Fibroblast of upper back skin (primary cell): ENCODE measurements around the gene EFNA2.

ENCODE experiments used
- DNase-seq: peaks from one replicate; pipeline ENCODE4 v3.0.0-alpha.2; 2013

Gene EFNA2

DNA sequence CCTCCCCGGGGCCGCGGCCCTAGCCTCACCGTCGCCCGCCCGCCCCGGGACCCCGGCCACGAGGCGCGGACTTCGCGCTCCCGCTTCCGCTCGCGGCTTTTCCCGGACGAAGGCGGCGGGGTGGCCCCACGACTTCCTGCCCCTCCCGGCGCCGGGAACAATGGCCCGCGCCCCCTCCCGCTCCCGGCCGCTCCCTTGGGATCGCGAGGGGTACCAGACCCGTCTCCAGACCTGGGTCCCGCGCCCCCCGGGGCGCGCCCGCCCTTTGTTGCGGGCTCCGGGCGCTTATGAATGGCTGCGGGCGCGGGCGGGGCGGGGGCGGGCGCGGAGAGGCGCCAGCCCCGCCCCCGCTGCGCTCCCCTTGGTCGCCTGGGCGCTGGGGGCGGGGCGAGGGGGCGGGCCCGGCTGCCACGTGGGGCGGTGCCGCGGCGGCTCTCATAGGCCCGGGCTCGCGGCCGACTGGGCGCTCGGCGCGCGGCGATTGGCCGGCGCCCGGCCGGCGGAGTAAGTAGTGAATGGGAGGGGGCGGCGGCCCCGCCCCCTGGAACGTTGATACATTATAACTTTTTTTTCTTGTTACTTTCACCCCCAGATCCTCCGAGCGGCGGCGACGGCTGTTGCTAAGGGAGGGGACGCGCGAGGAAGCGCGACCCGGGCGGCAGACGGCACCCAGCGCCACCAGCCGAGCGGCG is 36.2 kb upstream of the EFNA2 start:
- peak; percentile 96 for DNase-seq

DNA sequence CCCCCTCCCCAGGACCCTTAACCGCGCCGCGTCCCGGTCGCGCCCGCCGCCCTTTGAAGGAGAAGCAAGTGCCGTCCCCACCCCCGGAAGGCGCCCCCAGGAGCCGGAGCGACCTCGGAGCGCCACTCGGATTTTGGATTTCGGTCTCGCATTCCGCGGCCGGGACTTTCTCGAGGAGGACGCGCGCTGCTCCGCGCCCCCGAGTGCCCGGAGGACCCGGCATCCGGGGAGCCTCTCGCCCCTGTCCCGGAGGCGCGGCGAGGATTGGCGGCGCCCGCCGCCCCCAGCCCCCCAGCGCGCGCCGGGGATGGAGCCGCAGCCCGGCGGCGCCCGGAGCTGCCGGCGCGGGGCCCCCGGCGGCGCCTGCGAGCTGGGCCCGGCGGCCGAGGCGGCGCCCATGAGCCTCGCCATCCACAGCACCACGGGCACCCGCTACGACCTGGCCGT is 35.7 kb upstream of the EFNA2 start:
- DNase-seq, result no peak

DNA sequence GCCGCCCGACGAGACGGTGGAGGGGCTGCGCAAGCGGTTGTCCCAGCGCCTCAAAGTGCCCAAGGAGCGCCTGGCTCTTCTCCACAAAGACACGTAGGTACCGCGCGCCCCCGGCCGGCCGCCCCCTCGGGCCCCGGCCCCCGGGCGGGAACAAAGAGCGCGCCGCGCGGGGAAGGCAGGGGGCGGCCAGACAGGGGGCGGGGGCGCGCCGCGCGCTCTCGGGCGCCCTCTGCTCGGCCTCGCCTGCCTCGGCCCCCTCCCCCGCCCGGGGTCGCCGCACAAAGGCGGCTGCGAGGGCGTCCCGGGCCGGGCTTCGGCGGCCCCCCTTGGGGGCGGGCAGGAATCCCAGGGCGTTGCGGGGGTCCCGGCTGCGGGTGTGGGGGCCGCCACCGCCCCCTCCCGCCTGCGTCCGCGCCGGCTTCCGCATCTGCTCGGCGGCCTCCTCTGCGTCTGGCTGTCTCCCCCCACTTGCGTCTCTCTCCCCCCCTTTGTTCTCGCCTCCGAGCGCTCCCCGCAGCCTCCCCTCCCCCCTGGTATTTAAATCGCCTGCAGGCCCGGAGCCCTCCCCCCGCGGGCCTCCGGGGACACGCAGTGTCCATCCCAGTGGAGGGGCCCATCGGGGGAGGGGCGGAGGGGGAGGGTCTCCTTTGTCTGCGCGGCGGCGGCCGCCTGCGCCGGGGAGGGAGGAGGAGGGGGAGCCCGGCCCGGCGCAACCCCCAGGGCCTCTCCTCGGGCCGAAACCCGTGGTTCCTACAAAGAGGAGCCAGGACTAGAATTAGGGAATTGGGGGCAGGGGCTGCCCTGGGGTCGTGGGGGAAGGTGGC is 35.0 kb upstream of the EFNA2 start:
- DNase-seq, result peak; percentile 81

DNA sequence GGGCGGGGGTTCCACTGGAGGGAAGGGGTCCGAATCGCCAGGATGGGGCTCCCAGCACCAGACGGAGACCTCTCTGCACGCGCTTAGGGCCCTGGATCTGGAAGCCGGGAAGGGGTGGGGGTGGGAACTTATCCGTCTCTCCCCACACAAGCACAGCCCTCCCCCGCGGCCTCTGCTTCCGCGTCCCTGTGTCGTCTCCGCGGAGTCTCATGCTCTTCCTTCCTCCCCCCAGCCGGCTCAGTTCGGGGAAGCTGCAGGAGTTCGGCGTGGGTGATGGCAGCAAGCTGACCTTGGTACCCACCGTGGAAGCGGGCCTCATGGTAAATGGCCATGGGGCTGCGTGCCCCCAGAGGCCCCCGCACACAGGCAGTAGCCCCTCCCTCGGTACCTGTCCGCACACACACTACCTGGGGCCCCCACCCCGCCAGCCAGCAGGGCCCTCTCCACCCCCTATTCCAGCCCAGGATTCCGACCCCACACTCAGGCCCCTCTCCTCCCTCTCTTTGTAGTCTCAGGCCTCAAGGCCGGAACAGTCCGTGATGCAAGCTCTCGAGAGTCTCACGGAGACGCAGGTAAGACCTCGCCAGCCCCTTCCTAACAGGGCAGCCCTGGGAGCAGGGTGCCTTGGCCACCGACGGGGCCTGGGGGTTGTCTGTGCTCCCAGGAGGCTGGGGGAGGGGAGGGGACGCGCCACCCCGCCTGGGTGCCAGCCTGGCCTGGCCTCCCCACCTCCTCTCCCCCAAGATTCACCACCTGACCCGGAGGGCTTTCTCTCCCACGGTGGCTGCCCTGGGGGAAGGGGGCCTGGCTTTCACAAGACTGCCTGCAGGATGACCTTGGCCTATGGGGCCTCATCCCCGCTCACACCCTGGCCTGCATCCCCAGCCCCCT is 34.1 kb upstream of the EFNA2 start:
- peak; percentile 72 for DNase-seq

DNA sequence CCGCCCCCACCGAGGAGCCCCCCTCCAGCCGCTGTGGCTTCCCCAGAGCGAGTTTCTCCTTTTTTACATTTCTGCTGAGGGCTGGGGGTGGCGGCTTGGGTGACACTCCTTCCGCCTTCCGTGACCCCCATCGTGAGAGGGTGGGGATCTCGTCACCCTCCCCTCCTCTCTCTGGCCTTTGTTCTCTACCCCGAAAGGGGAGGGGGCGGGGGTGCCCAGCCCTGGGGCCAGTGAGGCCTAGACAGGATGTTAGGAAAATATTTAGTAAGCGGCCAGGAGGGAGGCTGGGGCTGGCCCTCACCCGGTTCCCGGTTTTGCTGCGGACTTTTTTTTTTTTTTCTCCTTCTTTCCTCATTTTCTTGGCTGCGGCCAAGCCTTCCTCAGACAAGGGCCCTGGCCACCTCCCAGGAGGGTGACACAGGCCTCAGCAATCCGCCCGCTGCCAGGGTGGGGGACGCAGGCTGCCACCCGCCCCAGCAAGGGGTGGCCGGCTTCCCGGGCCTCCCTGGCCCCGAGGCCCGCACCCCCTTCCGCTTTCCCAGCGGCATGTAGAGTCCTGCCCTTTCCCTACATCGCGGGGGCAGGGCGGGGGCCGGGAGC is 33.4 kb upstream of the EFNA2 start:
- peak; percentile 96 for DNase-seq

DNA sequence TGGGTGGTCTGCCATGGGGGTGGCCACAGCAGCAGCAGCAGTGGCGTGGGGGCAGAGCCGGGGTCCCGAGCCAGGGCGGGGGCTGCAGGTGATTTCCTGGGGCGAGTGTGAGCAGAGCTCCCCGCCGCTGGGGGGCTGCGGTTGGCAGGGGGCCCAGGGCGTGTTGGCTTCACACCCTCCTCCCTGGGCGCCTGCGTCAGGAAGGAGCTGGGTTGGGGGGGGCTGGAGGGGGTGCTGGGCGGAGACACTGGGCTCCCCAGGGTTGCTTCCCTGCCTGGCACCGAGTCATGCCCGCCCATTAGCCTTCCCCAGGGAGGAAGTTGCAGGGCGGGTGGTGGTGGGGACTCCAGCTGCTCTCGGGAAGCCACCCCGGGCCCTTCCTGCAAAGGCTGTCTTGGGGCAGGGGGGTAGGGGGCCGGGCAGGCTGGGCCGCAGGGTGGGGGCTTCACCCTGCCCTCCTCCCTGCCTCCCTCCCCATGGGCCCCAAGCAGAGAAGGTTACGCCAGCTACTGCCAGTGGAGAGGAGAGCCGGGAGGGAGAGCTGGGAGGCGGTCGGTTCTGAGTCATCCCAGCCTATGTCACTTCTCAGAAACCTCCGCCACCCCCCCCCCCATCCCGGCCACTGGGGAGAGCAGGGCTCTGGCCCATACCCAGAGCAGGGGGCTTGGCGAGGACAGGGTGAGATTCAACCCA is 32.7 kb upstream of the EFNA2 start:
- DNase-seq, result peak; percentile 98

DNA sequence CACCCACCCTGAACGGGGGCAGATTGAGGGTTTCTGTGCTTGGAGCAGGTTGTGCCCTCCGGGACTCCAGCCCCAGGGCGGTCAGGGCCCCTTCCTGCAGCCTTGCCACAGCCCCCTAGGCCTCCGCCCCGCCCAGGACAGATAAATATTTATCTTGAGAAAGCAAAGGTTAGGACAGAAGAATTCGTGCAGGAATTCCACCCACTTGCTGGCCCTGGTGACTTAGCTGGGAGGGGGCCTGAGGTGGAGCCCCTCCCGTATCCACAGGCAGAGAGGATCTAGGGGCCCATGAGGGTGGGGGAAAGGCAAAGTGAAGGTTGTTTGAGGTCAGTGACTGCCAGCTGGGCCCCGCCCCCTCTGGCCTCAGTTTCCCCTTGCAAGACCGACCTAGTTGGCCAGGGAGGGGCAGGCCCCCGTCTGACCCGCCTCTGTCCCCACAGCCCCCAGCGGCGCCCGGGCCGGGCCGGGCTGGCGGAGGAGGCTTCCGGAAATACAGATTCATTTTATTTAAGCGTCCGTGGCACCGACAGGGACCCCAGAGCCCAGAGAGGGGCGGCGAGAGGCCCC is 32.1 kb upstream of the EFNA2 start:
- no peak for DNase-seq

DNA sequence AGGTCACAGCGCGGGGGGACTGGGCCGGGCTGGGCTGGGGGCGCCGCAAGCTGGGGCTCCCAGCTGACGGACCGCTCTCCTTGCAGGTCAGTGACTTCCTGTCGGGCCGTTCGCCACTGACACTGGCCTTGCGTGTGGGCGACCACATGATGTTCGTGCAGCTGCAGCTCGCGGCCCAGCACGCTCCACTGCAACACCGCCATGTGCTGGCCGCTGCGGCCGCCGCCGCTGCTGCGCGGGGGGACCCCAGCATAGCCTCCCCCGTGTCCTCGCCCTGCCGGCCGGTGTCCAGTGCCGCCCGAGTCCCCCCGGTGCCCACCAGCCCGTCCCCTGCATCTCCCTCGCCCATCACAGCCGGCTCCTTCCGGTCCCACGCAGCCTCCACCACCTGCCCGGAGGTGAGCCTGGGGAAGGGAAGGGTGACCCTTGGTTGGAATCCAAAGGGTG is 31.6 kb upstream of the EFNA2 start:
- DNase-seq, result no peak

DNA sequence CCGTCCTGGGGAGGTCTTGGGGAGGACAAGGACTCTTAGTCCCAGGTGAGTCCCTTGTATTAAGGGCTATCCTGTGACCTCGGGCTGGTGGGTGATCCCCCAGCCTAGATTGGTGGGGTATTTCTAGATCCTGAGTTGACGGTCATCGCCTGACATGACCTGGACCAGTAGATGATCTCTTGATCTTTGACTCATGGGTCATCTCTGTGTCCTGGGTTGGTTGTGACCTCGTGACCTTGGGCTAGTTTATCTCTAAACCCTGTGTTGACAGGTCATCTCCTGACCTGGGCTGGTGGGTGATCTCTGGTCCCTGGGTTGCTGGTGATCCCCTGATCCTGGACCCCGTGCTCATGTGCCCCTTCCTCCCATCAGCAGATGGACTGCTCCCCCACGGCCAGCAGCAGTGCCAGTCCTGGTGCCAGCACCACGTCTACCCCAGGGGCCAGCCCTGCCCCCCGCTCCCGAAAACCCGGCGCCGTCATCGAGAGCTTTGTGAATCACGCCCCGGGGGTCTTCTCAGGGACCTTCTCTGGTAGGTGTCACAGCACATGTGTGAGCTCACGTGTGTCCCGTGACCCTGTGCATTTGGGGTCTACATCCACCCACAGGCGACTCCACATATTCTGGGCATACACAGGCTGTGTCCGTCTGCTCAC is 31.0 kb upstream of the EFNA2 start:
- no peak for DNase-seq

DNA sequence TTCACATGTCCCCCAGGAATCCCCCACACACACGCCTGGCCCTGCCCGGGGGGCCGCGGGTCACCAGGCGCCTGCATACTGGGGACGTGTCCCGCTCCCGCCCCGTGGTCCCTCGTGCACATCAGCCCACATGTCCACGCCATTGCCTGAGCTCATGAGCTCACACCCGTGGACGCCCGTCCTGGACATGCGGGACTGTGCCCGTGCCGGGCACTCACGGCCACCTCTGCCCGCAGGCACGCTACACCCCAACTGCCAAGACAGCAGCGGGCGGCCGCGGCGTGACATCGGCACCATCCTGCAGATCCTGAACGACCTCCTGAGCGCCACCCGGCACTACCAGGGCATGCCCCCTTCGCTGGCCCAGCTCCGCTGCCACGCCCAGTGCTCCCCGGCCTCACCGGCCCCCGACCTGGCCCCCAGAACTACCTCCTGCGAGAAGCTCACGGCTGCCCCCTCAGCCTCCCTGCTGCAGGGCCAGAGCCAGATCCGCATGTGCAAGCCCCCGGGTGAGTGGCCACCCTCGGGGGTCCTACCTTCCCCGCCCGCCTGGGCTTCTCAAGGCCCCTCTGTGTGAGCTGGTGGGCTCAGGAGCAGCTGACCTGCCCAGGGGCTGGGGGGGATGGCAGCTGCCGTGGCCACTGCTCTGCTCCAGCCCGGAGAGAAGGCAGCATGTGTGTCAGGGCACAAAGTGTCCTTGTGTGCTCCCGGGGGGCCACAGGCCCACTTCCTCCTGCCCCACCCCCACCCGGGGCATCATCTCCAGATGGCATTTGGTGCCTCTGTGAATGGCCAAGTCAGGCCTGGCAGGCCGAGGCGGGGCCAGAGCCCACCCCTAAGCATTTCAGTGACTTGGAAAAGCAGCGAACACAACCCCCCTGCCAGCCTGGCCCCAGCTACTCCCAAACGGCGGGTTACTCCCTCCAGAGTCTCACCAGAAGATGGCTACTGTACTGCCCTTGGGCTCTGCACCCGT is 30.2 kb upstream of the EFNA2 start:
- no peak for DNase-seq

DNA sequence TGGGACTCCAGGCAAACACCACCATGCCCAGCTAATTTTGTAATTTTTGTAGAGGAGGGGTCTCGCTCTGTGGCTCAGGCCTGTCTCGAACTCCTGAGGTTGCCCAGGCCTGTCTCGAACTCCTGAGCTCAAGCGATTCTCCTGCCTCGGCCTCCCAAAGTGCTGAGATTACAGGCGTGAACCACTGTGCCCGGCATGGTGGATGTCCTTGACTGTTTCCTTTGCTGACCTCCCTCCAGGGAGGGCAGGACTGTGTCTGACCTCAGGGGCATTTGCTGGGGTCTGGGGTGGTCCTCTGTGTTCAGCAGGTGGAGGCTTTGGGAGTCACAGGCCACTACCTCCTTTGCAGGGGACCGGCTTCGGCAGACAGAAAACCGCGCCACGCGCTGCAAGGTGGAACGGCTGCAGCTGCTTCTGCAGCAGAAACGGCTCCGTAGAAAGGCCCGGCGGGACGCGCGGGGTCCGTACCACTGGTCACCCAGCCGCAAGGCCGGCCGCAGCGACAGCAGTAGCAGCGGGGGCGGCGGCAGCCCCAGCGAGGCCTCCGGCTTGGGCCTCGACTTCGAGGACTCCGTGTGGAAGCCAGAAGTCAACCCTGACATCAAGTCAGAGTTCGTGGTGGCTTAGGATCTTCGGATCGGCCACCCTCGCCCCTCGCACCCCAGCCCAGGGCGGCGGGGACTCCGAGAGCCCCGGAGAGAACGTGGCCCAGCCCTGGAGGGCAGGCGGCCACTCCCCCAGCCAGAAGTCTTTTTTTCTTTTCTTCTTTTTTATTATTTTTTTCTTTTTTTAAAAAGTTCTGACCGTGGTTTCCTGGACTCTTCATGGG is 28.8 kb upstream of the EFNA2 start:
- no peak for DNase-seq

DNA sequence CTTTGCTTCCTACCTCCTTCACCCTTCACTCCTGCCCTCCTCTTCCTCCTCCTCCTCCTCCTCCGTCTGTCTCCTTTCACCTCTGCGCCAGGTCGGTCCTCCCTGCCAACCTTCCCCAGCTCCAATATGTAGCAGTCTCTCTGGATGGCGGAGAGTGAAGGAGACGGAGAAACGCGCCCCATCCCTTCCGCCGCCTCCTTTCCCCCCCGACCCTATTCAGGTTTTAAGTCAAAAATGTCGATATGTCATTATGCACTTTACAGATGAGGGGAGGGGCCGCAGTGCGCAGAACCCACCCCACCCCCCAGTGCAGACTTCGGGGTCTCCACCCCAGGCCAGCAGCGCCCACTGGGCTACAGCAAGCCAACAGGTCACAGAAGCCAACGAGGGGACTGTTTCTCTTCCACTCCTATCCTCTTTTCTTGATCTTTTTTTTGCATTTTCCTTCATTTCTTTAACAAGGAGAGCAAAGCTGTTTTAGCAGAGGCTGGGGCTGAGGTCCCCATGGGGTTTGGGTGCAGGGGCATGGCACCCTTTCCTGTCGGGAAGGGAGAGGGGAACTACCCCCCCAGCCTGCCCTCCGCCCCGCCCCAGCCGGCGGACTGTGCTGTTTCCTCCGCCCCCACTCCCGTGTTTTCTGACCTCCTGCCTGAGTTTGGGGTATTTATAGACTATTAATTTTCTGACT is 28.1 kb upstream of the EFNA2 start:
- no peak for DNase-seq

DNA sequence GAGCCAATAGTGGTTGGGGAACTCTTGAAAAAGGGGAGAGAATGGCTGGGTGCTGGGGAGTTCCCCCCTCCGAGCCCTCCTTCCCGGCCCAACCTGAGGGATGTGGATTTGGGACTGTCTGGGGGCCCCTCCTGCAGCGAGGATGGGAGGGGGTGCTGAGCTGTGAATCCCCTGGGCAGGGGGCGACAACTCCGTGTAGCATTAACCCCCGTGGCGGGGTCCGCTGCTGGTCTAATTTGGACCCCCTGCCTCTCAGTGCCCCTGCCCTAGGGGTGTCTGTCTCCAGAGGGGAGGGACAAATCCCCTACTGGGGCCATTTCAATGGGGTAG is 27.5 kb upstream of the EFNA2 start:
- no peak for DNase-seq

DNA sequence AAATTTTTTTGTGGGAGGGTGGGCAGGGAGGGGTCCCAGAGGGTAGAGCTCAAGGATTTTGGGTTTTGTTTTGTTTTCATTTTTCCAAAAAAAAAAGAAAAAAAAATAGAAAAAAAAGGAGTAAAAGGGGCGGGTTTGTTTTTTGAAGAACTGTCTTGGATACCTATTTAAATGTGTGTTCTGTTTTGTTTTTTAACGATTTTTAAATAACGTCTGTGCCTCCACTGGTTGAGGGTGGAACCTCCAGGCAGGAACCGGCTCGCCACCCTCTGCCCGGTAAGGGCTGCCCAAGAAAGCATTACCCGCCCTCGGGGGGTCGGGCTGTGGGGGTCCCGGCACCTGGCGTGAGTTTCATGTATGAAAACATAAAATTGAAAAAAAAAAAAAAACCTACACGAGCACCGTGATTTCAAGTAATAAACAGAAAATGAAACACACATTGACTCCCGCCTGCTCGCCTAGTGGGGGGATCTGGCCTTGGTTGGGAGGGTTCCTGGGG is 26.9 kb upstream of the EFNA2 start:
- no peak for DNase-seq

DNA sequence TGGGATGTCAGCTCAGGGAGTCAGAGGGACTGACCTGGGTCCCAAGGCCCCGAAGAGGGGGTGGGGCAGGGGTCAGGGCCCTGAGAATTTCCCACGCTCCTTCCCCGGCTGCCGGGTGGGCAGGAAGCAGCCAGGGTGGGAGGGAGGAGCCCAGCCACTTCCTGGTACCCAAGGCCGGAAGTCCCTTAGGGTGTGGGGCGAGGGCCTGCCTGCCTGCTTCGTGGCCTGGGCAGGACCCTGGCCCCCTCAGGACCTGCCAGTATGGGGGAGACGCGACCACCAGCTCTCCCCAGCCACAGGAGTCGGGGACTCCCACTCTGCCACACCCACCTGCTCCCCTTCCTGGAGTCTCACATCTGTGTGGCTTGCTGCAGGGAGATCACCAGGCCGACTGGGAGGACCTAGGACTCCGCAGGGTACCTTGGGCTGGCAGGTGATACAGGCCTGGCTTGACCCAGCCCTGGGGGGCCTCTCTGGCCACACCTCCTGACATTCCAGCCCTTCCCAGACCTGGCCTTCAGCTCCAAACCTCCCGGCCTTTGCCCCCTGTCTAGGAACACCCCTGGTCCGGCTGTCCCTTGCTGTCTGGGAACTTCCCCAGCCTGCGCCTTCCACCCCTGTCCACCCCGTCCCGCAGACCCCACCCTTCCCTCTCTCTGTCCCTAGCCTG is 26.3 kb upstream of the EFNA2 start:
- peak; percentile 50 for DNase-seq

DNA sequence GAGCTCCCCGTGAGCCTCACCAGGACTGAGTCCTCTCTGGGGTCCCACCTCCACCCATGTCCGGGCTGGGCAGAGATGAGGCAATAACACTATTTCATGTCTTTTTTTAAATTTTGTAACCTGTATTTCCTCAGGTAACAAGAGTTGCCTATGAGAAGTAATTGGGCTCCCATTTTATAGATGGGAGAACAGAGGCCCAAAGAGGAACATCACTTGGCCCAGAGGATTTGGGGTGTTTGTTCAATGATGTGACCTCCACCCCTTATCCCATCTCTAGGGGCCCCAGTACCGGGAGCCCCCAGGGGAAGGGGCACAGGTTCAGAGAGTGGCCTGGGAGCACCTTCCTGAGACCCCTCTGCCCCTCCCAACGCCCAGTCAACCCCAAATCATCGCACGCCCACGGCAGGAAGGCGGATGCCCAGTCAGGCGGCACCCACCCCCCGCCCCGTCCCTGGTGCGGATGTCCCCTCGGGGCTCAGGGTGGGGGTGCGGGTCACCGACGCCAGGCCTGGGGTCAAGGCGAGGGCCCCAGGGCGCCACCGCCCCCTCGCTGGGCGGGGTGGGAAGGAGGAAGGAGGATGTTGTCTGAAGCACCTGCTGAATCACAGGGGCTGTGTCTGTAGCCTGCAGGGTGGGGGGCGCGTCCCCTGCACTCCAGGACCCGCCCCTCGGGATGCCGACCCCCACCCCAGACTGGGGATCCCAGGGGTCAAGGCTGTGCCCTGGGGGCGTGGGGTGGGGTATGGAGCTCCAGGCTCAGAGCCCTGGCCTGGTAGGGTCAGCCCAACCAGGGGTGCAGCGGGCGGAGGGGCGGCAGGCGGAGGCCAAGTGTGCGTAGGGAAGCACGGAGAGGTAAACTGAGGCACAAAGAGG is 25.6 kb upstream of the EFNA2 start:
- no peak for DNase-seq
